NCI-H69 (cell line): ENCODE measurements around the gene ACO1.

Source experiments
- DNase-seq: peaks from one replicate; lab custom pipeline; 2025; lab: John Stamatoyannopoulos, UW

Gene ACO1

GRCh38 chr9:32487981-32488380 is 103.5 kb downstream of the ACO1 start:
- DNase-seq, result no peak

- no peak for DNase-seq
These were observed 106.2 kb downstream of the ACO1 start for GRCh38 chr9:32490601-32491000.

- DNase-seq, result no peak
These were observed 113.5 kb downstream of the ACO1 start for GRCh38 chr9:32497921-32498320.

GRCh38 chr9:32500768-32501167 is 116.3 kb downstream of the ACO1 start:
- no peak for DNase-seq

- DNase-seq, result no peak
These were observed 117.4 kb downstream of the ACO1 start for GRCh38 chr9:32501868-32502267.

GRCh38 chr9:32502464-32502863 is 118.0 kb downstream of the ACO1 start:
- DNase-seq, result no peak

- no peak for DNase-seq
These were observed 118.6 kb downstream of the ACO1 start for GRCh38 chr9:32503008-32503407.
